ENCODE results near the gene TMEM170B.

The TMEM170B gene

DNA sequence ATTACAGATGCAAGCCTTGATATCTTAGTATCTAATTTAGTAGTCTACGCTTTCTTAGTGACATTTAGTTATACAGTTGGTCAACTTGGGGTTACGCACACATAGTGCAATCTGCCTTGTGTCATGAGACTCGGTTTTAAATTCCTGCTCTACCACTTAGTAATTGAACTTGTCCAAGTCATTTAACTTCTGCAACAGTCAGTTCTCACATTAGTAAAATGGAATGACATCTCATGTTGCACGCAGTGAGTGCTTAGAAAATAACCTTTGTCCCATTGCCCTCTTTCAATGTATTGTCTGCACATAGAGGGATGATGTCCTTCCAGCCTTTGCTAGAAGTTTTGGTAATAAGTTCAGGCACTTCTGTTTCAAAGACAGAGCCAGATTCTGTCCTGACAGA lies 48.6 kb downstream of the TMEM170B start:
- no peak for DNase-seq (ENCODE audit: low spot score)

DNA sequence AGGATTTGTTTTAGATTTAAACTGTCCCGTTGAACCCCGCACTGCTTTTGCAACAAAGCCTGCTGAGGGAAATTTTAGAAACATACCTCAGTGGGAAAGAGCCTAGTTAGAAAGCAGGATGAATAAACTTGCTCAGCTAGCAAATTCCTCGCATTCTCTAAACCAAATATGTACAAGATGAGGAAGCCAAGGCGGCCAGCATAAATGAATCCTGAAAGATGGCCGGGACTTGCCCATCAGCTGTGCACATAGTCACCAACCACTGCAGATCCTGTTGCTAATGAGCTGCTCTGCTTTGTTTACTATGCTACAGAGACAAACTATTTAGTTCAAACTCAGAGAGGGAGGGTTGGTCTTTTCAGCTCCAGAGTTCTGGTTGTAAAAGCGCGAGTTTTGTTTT lies 49.0 kb downstream of the TMEM170B start:
- DNase-seq (ENCODE audit: low spot score): no peak

DNA sequence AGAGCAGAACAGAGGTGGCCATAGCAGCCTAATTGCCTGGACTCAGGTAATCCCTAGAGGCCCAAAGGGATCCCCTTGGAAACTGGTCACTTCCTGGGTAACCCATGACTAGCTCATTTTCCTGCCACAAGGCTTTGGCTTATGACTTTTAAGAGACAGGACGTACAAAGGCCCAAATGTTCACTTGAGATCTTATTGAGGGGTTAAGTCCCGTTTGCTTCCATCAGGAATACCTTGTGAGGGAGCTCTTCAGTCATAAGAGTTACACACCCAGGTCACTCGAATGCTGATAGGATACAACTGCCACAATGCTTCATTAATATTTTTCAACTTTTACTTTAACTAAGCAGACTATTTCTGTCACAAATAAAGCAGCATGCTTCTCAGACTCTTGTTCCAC lies 51.7 kb downstream of the TMEM170B start:
- no peak for DNase-seq (ENCODE audit: low spot score)

GRCh38 chr6:11592294-11592906 lies 54.9 kb downstream of the TMEM170B start:
- no peak for DNase-seq (ENCODE audit: low spot score)

- DNase-seq (ENCODE audit: low spot score): no peak
Observed at GRCh38 chr6:11593096-11593495, 55.5 kb downstream of the TMEM170B start.

GRCh38 chr6:11595903-11596302 lies 58.4 kb downstream of the TMEM170B start:
- no peak for DNase-seq (ENCODE audit: low spot score)

- no peak for DNase-seq (ENCODE audit: low spot score)
Observed at GRCh38 chr6:11596640-11597237, 59.2 kb downstream of the TMEM170B start.

DNA sequence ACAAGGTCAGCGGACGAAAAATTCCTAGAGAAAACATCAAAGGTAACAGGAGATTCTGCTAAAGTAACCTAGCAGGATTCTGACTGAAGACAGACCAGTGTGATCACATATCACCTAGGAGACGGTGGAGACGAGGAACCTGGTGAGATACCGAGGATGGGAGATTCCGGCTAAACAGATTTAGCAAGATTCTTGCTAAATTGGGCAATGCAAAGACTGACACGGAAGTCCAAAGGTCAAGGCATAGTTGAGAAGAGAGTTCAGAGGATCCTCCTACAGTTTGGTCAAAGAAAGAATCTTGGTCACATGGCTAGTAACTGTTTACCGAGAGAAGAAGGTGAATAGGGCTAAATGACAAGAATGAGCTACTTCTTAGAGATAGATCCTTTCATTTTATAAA lies 61.1 kb downstream of the TMEM170B start:
- no peak for DNase-seq (ENCODE audit: low spot score)

GRCh38 chr6:11600251-11600650 lies 62.7 kb downstream of the TMEM170B start:
- no peak for DNase-seq (ENCODE audit: low spot score)

GRCh38 chr6:11601776-11602605 lies 64.4 kb downstream of the TMEM170B start:
- DNase-seq (ENCODE audit: low spot score): no peak

- DNase-seq (ENCODE audit: low spot score): no peak
Observed at GRCh38 chr6:11604215-11604614, 66.7 kb downstream of the TMEM170B start.

DNA sequence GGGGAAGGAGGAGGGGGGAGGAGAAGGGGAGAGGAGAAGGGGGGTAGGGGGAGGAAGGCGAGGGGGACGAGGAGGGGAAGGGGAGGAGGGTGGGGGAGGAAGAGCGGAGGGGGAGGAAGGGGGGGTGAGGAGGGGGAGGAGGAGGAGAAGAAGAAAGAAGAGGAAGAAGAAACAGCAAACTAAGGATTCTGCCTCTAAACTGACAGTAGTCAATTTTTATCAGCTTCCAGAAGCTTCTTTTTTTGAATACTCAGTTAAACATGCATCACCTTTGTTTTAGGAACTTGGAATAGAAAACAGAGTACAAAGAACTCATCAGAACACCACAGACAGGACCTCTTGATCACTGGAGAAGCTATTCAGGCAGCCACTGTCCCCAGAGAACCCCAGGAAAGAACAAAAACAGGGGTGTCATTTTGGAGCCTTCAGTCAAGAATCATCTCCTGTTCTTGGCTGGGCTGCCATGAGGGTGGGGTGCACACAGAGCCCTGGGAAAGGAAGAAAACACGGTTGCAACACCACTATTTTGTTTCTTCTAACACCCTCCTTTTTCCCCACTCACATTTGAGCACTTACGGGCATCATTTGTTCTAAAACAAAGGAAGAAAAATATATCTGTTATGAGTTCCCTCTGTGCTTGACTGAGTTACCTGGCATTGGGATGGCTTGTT lies 67.4 kb downstream of the TMEM170B start:
- DNase-seq (ENCODE audit: low spot score): no peak

DNA sequence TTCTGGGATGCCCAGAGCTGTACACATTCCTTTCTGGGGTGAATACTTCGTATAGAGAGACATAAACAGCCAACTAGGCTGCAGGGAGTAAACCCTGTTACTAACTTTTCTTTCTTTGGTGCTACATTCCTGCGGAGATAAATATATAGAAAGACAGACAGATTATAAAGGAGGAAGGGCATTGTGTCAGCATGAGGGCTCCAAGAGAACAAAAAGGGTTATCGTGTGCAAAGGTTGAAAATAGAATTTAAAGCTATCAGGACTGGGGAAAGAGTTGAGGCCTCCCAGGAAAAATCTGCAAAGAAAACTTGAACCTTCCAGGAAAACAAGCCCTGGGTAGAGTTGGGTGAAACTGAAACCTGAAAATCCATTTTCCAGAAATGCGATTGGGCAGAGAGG lies 68.0 kb downstream of the TMEM170B start:
- no peak for DNase-seq (ENCODE audit: low spot score)

- DNase-seq (ENCODE audit: low spot score): no peak
Observed at GRCh38 chr6:11606332-11606731, 68.8 kb downstream of the TMEM170B start.

GRCh38 chr6:11607383-11607782 lies 69.8 kb downstream of the TMEM170B start:
- no peak for DNase-seq (ENCODE audit: low spot score)

DNA sequence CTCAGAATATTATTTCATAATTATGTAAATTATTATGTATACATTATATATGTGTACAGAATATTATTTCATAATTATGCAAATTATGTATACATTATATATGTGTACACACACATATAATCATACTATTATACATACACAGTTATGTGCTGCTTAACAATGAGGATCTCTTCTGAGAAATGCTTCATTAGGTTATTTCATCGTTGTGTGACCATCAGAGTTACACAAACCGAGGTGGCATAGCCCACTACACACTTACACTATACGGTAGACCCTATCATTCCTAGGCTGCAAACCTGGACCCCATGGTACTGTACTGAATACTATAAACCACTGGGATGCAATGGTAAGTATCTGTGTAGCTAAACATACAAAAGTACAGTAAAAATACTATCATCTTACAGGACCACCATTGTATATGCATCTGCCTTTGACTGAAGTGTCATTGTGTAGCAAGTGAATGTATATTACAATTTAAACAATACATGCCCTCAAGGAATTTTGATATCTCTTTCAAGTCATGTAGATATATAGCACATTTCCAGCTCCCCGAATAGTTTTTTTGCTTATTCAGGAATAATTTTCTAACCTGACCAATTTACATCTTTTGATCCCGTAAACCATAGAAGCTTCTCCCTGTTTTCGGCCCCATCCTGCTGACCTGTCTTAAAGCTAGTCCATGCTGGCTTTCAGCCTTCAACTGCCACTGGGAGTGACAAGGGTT lies 71.2 kb downstream of the TMEM170B start:
- no peak for DNase-seq (ENCODE audit: low spot score)

- DNase-seq (ENCODE audit: low spot score): peak; percentile 100
Observed at GRCh38 chr6:11609324-11610071, 71.9 kb downstream of the TMEM170B start.

DNA sequence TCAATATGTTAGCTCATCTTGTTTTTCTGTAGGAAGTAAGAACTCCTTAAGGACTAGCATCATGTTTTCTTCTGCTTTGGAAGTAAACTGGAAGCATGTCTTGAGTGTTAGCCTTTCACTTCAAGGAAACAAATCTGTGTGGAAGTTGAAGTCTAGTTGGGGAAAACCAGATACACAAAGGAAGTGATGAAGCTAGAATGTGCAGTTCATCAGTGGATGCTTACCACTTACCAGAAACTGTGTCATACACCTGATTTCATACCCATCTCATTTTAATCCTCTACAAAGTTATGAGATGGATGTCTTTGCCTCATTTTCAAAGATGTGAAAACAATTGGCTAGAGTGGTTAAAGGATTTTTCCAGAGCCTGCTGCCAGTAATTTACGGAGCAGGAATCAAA lies 75.8 kb downstream of the TMEM170B start:
- DNase-seq (ENCODE audit: low spot score): no peak

DNA sequence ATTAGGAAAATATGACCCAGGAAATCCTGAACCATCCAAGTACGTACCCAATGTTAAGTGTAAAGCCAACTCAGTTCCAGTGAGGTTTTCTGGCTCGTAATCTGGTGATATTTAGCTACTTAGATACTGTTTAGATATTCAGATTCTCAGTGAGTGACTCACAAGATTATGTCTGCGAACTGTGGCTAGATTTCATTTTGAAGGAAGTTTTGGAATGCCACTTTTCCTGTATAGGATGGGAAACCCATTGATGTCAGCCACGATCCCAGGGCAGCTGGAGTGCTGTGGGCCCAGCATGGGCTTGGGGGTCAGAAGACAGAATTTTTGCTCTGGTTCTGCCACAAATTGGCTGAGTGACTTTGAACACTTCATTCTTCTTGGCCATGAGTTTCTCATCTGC lies 76.3 kb downstream of the TMEM170B start:
- DNase-seq (ENCODE audit: low spot score): peak; percentile 99

GRCh38 chr6:11614534-11615213 lies 77.1 kb downstream of the TMEM170B start:
- no peak for DNase-seq (ENCODE audit: low spot score)

DNA sequence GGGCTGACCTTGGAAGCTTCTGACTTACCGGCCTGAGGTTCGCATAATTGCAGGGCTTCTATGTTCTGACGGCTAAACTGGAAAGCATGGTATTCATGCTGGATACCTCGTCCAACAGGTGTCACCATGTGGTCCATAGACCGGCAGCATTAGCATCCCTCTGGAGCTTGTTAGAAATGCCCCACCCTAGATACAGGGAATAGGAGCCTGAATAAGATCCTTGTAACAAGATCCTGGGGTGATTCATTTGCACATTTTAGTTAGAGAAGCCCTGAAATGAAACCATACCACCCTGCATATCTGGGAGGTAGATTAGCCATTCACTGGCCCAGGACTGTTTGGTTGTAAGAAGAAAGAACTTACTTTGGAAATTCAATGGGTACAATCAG lies 77.7 kb downstream of the TMEM170B start:
- DNase-seq (ENCODE audit: low spot score): no peak
